SK-N-SH treated with all-trans-retinoic acid at 6 μM for 48 hours (cell line): Measurements from ENCODE around the gene OR2T27.

ENCODE experiments used
- ARNTL ChIP-seq: fragments of 450-650 bp; formaldehyde crosslinking; IDR thresholded peaks from 2 replicates; pipeline ENCODE4 v1.5.0; 2020; ENCODE audit warnings: low read depth, mild to moderate bottlenecking, moderate library complexity, borderline replicate concordance
- CREB5 ChIP-seq: fragments of 250-450 bp; sonication (Bioruptor Pico); IDR thresholded peaks from 2 replicates; pipeline ENCODE4 v1.5.1; 2020; ENCODE audit warnings: low read depth, mild to moderate bottlenecking, moderate library complexity
- GLIS3 ChIP-seq: fragments of 250-450 bp; sonication (Bioruptor Pico); IDR thresholded peaks from 2 replicates; pipeline ENCODE4 v1.5.0; 2020; ENCODE audit warnings: mild to moderate bottlenecking, moderate library complexity
- ISL1 ChIP-seq: fragments of 250-450 bp; sonication (Bioruptor Pico); IDR thresholded peaks from 2 replicates; pipeline ENCODE4 v2.1.2; 2022; ENCODE audit warnings: mild to moderate bottlenecking, moderate library complexity
- ZNF8 ChIP-seq: fragments of 450-650 bp; formaldehyde crosslinking; IDR thresholded peaks from 2 replicates; pipeline ENCODE4 v1.5.0; 2020; ENCODE audit warnings: mild to moderate bottlenecking, moderate library complexity

GRCh38 chr1:248631354-248632008 is 23.8 kb downstream of the OR2T27 start:
- no peak for TF ChIP-seq ISL1 (CRISPR knock-in tag)
- TF ChIP-seq CREB5 (CRISPR knock-in tag) = no peak
- no peak for TF ChIP-seq ARNTL
- no peak for TF ChIP-seq GLIS3
- TF ChIP-seq ZNF8 = no peak
